ENCODE data around the gene DDIT4. TPM values are rescaled to one million over a fixed set of nuclear protein-coding genes. Genes with fewer than 3 reads are reported as not detected.

The DDIT4 gene
- total RNA-seq, 1 donor from 2014 or later: 257 TPM

DNA sequence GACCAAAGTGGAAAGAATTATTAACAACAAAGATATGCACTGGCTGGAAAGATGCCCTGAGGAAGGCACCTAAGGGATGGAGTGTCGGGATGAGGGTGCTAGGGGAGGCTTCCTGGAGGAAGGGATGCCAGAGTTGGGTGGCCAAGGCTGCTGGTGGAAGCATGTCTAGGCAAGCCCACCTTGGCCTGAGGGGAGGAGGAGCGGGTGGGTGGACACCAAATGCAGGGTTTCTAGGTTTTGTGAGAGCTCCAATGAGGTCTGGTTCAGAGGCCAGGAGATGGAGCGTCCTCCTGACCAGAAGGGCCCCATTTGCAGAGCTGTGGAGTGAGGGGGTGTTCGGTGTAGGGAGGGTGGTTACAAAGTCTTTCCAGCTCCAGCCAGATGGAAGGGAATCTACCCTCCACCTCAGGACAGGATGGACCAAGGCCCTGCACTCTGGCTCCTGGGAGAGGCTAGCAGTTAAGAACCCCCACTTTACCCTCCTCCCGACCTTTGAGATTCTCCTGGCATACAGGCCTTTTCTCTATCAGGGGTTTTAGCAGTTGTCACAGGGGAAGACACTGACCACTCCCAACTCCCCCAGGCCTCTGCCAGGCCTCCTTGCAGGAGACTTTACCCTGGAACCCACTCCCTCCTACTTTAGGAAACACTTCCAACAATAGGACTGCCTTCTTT lies 3.0 kb upstream of the DDIT4 start:
- Mint-ChIP-seq H3K4me1 (peaks cover 44% of the 10 kb centered on the region), H3K27me3 (ENCODE audit: insufficient read depth, low read depth) (peaks cover 13% of the 10 kb centered on the region), H3K36me3 (peaks cover 10% of the 10 kb centered on the region), H3K9me3 (peaks cover 2% of the 10 kb centered on the region), H3K4me3 (peak overlapping the region; percentile 62), H3K27ac (peak overlapping the region; percentile 80)
- peaks cover 20% of the 10 kb centered on the region for H4K20me1 ChIP-seq (ENCODE audit: low read depth)
- no peak overlapping the region for H3K4me3 ChIP-seq
- TF ChIP-seq EZH2phosphoT487 (IDR thresholded peaks at IDR 0.05): no peak
- TF ChIP-seq, protein P1, sequence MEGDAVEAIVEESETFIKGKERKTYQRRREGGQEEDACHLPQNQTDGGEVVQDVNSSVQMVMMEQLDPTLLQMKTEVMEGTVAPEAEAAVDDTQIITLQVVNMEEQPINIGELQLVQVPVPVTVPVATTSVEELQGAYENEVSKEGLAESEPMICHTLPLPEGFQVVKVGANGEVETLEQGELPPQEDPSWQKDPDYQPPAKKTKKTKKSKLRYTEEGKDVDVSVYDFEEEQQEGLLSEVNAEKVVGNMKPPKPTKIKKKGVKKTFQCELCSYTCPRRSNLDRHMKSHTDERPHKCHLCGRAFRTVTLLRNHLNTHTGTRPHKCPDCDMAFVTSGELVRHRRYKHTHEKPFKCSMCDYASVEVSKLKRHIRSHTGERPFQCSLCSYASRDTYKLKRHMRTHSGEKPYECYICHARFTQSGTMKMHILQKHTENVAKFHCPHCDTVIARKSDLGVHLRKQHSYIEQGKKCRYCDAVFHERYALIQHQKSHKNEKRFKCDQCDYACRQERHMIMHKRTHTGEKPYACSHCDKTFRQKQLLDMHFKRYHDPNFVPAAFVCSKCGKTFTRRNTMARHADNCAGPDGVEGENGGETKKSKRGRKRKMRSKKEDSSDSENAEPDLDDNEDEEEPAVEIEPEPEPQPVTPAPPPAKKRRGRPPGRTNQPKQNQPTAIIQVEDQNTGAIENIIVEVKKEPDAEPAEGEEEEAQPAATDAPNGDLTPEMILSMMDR (IDR thresholded peaks at IDR 0.05): no peak
- TF ChIP-seq EZH2 (IDR thresholded peaks at IDR 0.05): no peak
- peaks cover 65% of the 10 kb centered on the region for H3F3A ChIP-seq (ENCODE audit: low read depth)
- DNase-seq (ENCODE audit: low spot score): no peak
- H3K4me2 ChIP-seq: no peak overlapping the region
- no peak overlapping the region for H3K9ac ChIP-seq
- H3K27me3 ChIP-seq: no peaks in the 10 kb centered on the region
- no peak overlapping the region for H3K27ac ChIP-seq
- peaks cover 5% of the 10 kb centered on the region for H3K36me3 ChIP-seq
- peaks cover 21% of the 10 kb centered on the region for H3K79me2 ChIP-seq (ENCODE audit: low read depth)
- H3K4me1 ChIP-seq: peaks cover 28% of the 10 kb centered on the region
- no peak overlapping the region for H2AFZ ChIP-seq (replicated peaks)
- H3K9me3 ChIP-seq (ENCODE audit: low read depth): no peaks in the 10 kb centered on the region

DNA sequence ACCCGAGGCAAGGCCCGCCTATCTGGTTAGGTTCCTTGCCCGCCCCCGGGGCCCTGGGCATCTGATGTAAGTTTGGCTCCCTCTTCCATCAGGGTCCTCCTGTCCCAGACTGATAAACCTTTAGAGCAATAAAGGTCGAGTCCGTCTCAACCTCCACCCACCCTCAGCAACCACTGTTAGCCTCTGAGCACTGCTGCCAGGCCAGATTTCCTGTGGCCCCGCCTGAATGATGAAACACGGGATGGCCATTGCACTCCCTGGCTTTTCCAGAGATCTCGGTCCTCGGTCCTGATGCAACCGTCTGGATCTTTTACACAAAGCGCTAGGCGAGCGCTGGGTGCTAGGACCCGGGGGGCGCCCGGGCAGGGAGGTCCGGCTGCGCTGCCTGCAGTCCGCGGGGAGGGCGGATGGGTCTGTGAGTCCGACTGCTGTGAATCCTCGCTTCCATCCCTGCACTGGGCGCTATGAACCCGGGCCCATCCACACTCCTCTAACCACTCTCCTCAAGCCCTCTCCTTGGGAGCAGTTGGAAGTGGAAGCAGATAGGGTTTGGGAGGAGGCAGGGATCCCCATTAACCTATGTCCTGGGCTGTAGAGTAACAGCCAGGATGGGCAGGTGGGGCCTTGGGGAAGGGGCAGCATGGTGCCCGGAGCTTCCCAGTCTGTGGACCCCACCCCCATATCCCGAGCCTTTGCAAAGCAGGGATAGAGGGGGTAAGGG lies 875 bp upstream of the DDIT4 start:
- peak overlapping the region; percentile 96 for H3K4me3 ChIP-seq
- Mint-ChIP-seq H3K4me3 (peak overlapping the region; percentile 96), H3K27me3 (ENCODE audit: insufficient read depth, low read depth) (peaks cover 13% of the 10 kb centered on the region), H3K36me3 (peaks cover 20% of the 10 kb centered on the region), H3K4me1 (peaks cover 50% of the 10 kb centered on the region), H3K9me3 (peaks cover 2% of the 10 kb centered on the region), H3K27ac (peak overlapping the region; percentile 90)
- no peak for TF ChIP-seq EZH2 (IDR thresholded peaks at IDR 0.05)
- no peak for TF ChIP-seq EZH2phosphoT487 (IDR thresholded peaks at IDR 0.05)
- TF ChIP-seq, protein P1 (IDR thresholded peaks at IDR 0.05): no peak
- peak overlapping the region; percentile 73 for H3K4me2 ChIP-seq
- H4K20me1 ChIP-seq (ENCODE audit: low read depth): peaks cover 41% of the 10 kb centered on the region
- H3K27ac ChIP-seq: peak overlapping the region; percentile 79
- peak; percentile 91 for DNase-seq (ENCODE audit: low spot score)
- no peaks in the 10 kb centered on the region for H3K9me3 ChIP-seq (ENCODE audit: low read depth)
- H3K79me2 ChIP-seq (ENCODE audit: low read depth): peaks cover 28% of the 10 kb centered on the region
- H3K9ac ChIP-seq: no peak overlapping the region
- H3K4me1 ChIP-seq: peaks cover 29% of the 10 kb centered on the region
- H2AFZ ChIP-seq (replicated peaks): no peak overlapping the region
- H3K36me3 ChIP-seq: peaks cover 5% of the 10 kb centered on the region
- no peaks in the 10 kb centered on the region for H3K27me3 ChIP-seq
- peaks cover 65% of the 10 kb centered on the region for H3F3A ChIP-seq (ENCODE audit: low read depth)

DNA sequence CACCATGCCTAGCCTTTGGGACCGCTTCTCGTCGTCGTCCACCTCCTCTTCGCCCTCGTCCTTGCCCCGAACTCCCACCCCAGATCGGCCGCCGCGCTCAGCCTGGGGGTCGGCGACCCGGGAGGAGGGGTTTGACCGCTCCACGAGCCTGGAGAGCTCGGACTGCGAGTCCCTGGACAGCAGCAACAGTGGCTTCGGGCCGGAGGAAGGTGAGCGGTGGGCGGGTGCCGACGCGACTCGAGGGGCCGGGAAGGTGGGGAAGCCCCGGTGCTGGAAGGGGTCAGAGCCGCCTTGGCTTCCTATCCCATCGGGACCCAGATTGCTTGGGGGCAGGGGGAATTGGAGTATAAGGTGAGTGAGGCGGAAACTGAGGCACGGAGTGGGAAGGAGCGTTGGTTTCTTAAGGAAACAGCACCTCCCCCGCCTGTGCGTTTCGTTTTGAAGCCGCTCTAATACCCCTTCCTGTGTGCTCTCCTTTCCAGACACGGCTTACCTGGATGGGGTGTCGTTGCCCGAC lies 547 bp downstream of the DDIT4 start:
- peaks cover 28% of the 10 kb centered on the region for H3K4me1 ChIP-seq
- TF ChIP-seq EZH2phosphoT487 (IDR thresholded peaks at IDR 0.05) (no peak), EZH2 (IDR thresholded peaks at IDR 0.05) (no peak)
- TF ChIP-seq, protein P1 (IDR thresholded peaks at IDR 0.05): no peak
- H3K9ac ChIP-seq: peak overlapping the region; percentile 86
- H3F3A ChIP-seq (ENCODE audit: low read depth): peaks cover 66% of the 10 kb centered on the region
- H3K27me3 Mint-ChIP-seq (ENCODE audit: insufficient read depth, low read depth): peaks cover 11% of the 10 kb centered on the region
- H3K79me2 ChIP-seq (ENCODE audit: low read depth): peaks cover 28% of the 10 kb centered on the region
- peaks cover 2% of the 10 kb centered on the region for H3K9me3 Mint-ChIP-seq
- no peaks in the 10 kb centered on the region for H3K9me3 ChIP-seq (ENCODE audit: low read depth)
- peak overlapping the region; percentile 60 for H3K27ac Mint-ChIP-seq
- DNase-seq (ENCODE audit: low spot score): no peak
- H3K36me3 Mint-ChIP-seq: peaks cover 20% of the 10 kb centered on the region
- no peak overlapping the region for H2AFZ ChIP-seq (replicated peaks)
- peak overlapping the region; percentile 96 for H3K4me3 Mint-ChIP-seq
- H3K4me2 ChIP-seq: peak overlapping the region; percentile 96
- peaks cover 47% of the 10 kb centered on the region for H4K20me1 ChIP-seq (ENCODE audit: low read depth)
- H3K4me1 Mint-ChIP-seq: peaks cover 56% of the 10 kb centered on the region
- H3K36me3 ChIP-seq: peaks cover 5% of the 10 kb centered on the region
- no peaks in the 10 kb centered on the region for H3K27me3 ChIP-seq
- H3K4me3 ChIP-seq: peak overlapping the region; percentile 96
- H3K27ac ChIP-seq: peak overlapping the region; percentile 66

All from neural progenitor cell (in vitro differentiated cells).